GM19455 (cell line): ENCODE data around the gene PRKCQ.
"Not testable (repeated sequence)": the region's sequence is repeated elsewhere in the genome, so short reads cannot be mapped to it uniquely, and the experiment has no call there.

Experiments used
- ATAC-seq: cut with Tn5 transposase; IDR thresholded peaks from one replicate; pipeline ENCODE4 v1.9.1; 2021; ENCODE audit not compliant: unreplicated experiment

Gene PRKCQ

GRCh38 chr10:6494442-6494819 is 85.6 kb downstream of the PRKCQ start:
- no peak for ATAC-seq

GRCh38 chr10:6493521-6494441 is 86.3 kb downstream of the PRKCQ start:
- ATAC-seq = no peak

- ATAC-seq = no peak
Measured at GRCh38 chr10:6492896-6493295, 87.2 kb downstream of the PRKCQ start.

- ATAC-seq = no peak
Measured at GRCh38 chr10:6491841-6492609, 88.1 kb downstream of the PRKCQ start.

- no peak for ATAC-seq
Measured at GRCh38 chr10:6490614-6491013, 89.5 kb downstream of the PRKCQ start.

- no peak for ATAC-seq
Measured at GRCh38 chr10:6487920-6488319, 92.2 kb downstream of the PRKCQ start.

GRCh38 chr10:6486309-6486708 is 93.8 kb downstream of the PRKCQ start:
- no peak for ATAC-seq

GRCh38 chr10:6482737-6483357 is 97.2 kb downstream of the PRKCQ start:
- ATAC-seq = no peak

GRCh38 chr10:6478722-6479121 is 101.4 kb downstream of the PRKCQ start:
- no peak for ATAC-seq

- ATAC-seq = no peak
Measured at GRCh38 chr10:6476989-6477388, 103.1 kb downstream of the PRKCQ start.

- no peak for ATAC-seq
Measured at GRCh38 chr10:6474871-6475270, 105.2 kb downstream of the PRKCQ start.

- ATAC-seq = no peak
Measured at GRCh38 chr10:6473901-6474370, 106.1 kb downstream of the PRKCQ start.

- no peak for ATAC-seq
Measured at GRCh38 chr10:6473430-6473829, 106.6 kb downstream of the PRKCQ start.

GRCh38 chr10:6472710-6473005 is 107.4 kb downstream of the PRKCQ start:
- ATAC-seq = not testable (repeated sequence)

- no peak for ATAC-seq
Measured at GRCh38 chr10:6470894-6471618, 109.0 kb downstream of the PRKCQ start.

GRCh38 chr10:6469661-6470060 is 110.4 kb downstream of the PRKCQ start:
- no peak for ATAC-seq

- no peak for ATAC-seq
Measured at GRCh38 chr10:6465854-6466601, 114.0 kb downstream of the PRKCQ start.

- no peak for ATAC-seq
Measured at GRCh38 chr10:6465437-6465836, 114.6 kb downstream of the PRKCQ start.

- no peak for ATAC-seq
Measured at GRCh38 chr10:6464862-6465430, 115.1 kb downstream of the PRKCQ start.

- ATAC-seq = no peak
Measured at GRCh38 chr10:6463366-6463765, 116.7 kb downstream of the PRKCQ start.
